ENCODE results near the gene ABI2.

Gene ABI2

DNA sequence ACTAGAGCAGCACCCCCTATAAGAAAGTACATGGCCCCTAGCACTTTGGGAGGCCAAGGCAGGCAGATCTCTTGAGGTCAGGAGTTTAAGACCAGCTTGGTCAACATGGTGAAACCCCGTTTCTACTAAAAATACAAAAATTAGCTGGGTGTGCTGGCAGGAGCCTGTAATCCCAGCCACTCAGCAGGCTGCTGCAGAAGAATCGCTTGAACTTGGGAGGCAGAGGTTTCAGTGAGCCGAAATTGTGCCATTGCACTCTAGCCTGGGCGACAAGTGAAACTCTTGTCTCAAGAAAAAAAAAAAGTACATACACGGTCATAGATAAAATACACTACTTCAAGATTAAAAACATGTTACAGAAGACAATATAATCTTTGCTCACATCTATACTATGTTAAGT lies 143.1 kb downstream of the ABI2 start:
- Histone ChIP-seq H3K9me2 (replicated peaks; ENCODE audit: insufficient read depth, low read length) (no peaks in the 10 kb centered on the region), H3K27me3 (replicated peaks; ENCODE audit: insufficient read depth, low read length) (no peaks in the 10 kb centered on the region), H3F3A (ENCODE audit: insufficient read depth, low read length) (0 out of 2 replicates have a peak, but pooled peaks cover 5% of the 10 kb centered on the region), H3K4me3 (ENCODE audit: low read length) (no peak overlapping the region), H3K79me2 (ENCODE audit: low read length) (no peaks in the 10 kb centered on the region), H3K27ac (ENCODE audit: low read length) (peak overlapping the region; percentile 1; the same call in 1 of the 2 replicates), H4K20me1 (ENCODE audit: insufficient read depth, low read length) (no peaks in the 10 kb centered on the region), H3K4me2 (ENCODE audit: low read depth, low read length) (peak overlapping the region; percentile 50), H3K9ac (ENCODE audit: low read length) (no peak overlapping the region), H2AFZ (ENCODE audit: low read length) (no peak overlapping the region), H3K9me3 (replicated peaks; ENCODE audit: insufficient read depth, low read length) (no peaks in the 10 kb centered on the region), H3K4me1 (ENCODE audit: low read length) (peaks cover 23% of the 10 kb centered on the region), H3K36me3 (replicated peaks; ENCODE audit: insufficient read depth, low read length) (no peaks in the 10 kb centered on the region)
- peak; percentile 71 for DNase-seq
- TF ChIP-seq, protein P1, sequence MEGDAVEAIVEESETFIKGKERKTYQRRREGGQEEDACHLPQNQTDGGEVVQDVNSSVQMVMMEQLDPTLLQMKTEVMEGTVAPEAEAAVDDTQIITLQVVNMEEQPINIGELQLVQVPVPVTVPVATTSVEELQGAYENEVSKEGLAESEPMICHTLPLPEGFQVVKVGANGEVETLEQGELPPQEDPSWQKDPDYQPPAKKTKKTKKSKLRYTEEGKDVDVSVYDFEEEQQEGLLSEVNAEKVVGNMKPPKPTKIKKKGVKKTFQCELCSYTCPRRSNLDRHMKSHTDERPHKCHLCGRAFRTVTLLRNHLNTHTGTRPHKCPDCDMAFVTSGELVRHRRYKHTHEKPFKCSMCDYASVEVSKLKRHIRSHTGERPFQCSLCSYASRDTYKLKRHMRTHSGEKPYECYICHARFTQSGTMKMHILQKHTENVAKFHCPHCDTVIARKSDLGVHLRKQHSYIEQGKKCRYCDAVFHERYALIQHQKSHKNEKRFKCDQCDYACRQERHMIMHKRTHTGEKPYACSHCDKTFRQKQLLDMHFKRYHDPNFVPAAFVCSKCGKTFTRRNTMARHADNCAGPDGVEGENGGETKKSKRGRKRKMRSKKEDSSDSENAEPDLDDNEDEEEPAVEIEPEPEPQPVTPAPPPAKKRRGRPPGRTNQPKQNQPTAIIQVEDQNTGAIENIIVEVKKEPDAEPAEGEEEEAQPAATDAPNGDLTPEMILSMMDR (IDR thresholded peaks at IDR 0.05; ENCODE audit: low read length) = no peak
- TF ChIP-seq EZH2phosphoT487 (IDR thresholded peaks at IDR 0.05; ENCODE audit: low read length) = no peak

DNA sequence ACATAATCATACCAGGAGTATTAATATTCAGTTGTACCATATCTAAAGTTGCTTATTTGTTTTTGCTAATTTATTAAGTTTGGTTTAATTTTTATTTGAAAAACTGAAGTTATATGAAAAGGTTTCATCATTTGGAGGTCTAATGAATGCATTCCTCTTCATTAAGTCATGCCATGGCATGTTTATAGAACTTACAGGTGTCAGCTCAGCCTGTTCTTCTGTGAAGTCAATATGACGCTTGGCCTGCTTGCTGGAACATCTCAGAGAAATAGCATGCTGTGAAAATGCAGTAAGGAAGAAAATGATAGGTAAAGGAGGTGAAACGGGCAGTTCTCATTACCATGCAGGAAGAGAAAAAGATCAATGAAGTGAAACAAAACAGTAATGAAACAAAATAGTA lies 148.7 kb downstream of the ABI2 start:
- Histone ChIP-seq H4K20me1 (ENCODE audit: insufficient read depth, low read length) (no peaks in the 10 kb centered on the region), H3K79me2 (ENCODE audit: low read length) (no peaks in the 10 kb centered on the region), H3K27ac (ENCODE audit: low read length) (no peak overlapping the region), H3K9me3 (replicated peaks; ENCODE audit: insufficient read depth, low read length) (no peaks in the 10 kb centered on the region), H3K9me2 (replicated peaks; ENCODE audit: insufficient read depth, low read length) (no peaks in the 10 kb centered on the region), H3K4me1 (ENCODE audit: low read length) (peaks cover 1% of the 10 kb centered on the region; the same call in 1 of the 2 replicates), H2AFZ (ENCODE audit: low read length) (no peak overlapping the region), H3K9ac (ENCODE audit: low read length) (no peak overlapping the region), H3F3A (ENCODE audit: insufficient read depth, low read length) (no peaks in the 10 kb centered on the region), H3K4me2 (ENCODE audit: low read depth, low read length) (no peak overlapping the region), H3K36me3 (replicated peaks; ENCODE audit: insufficient read depth, low read length) (no peaks in the 10 kb centered on the region), H3K4me3 (ENCODE audit: low read length) (no peak overlapping the region), H3K27me3 (replicated peaks; ENCODE audit: insufficient read depth, low read length) (no peaks in the 10 kb centered on the region)
- TF ChIP-seq, protein P1 (IDR thresholded peaks at IDR 0.05; ENCODE audit: low read length) = no peak
- TF ChIP-seq EZH2phosphoT487 (IDR thresholded peaks at IDR 0.05; ENCODE audit: low read length) (no peak), EZH2 (optimal IDR thresholded peaks at IDR 0.05; ENCODE audit: low read depth, low read length) (no peak)
- DNase-seq = no peak

DNA sequence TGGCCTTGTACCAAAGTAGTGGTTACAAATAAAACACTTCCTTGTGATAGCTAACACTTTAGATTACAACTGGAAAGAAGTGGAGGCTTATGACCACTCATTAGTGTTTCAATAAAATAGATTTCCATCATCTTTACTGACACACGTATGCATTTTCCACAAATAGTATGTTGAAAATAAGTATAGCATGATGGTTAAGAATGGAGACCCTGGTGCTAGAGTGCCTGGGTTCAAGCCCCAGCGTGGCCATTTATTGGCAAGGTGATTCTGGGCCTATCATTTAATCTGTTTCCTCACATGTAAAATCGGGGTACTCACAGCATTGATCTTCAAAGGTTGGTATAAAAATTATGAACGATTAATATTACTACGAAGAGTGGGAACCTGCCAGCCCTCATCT lies 152.4 kb downstream of the ABI2 start:
- Histone ChIP-seq H3K9me2 (replicated peaks; ENCODE audit: insufficient read depth, low read length) (no peaks in the 10 kb centered on the region), H3K9me3 (replicated peaks; ENCODE audit: insufficient read depth, low read length) (no peaks in the 10 kb centered on the region), H3K27ac (ENCODE audit: low read length) (no peak overlapping the region), H3K36me3 (replicated peaks; ENCODE audit: insufficient read depth, low read length) (no peaks in the 10 kb centered on the region), H3K27me3 (replicated peaks; ENCODE audit: insufficient read depth, low read length) (no peaks in the 10 kb centered on the region), H4K20me1 (ENCODE audit: insufficient read depth, low read length) (no peaks in the 10 kb centered on the region), H3F3A (ENCODE audit: insufficient read depth, low read length) (0 out of 2 replicates have a peak, but pooled peaks cover 4% of the 10 kb centered on the region), H3K4me1 (ENCODE audit: low read length) (peaks cover 24% of the 10 kb centered on the region), H3K9ac (ENCODE audit: low read length) (no peak overlapping the region), H3K4me3 (ENCODE audit: low read length) (no peak overlapping the region), H3K4me2 (ENCODE audit: low read depth, low read length) (no peak overlapping the region), H3K79me2 (ENCODE audit: low read length) (no peaks in the 10 kb centered on the region), H2AFZ (ENCODE audit: low read length) (no peak overlapping the region)
- no peak for DNase-seq
- TF ChIP-seq EZH2phosphoT487 (IDR thresholded peaks at IDR 0.05; ENCODE audit: low read length) (no peak), EZH2 (optimal IDR thresholded peaks at IDR 0.05; ENCODE audit: low read depth, low read length) (no peak)
- TF ChIP-seq, protein P1 (IDR thresholded peaks at IDR 0.05; ENCODE audit: low read length) = no peak

Measured in MM.1S (cell line).